ENCODE results near the gene STPG2.

The STPG2 gene

GRCh38 chr4:98126141-98126540, 17.1 kb downstream of the STPG2 start:
- CTCF ChIA-PET, result no interaction called here
- DNase-seq (ENCODE audit: extremely low spot score), result no peak
- TF ChIP-seq CTCF (IDR thresholded peaks at IDR 0.05; ENCODE audit: control extremely low read depth, extremely low read depth, low read depth, missing control alignments), result no peak
- POLR2A ChIA-PET, result no interaction called here

- CTCF ChIA-PET, result no interaction called here
- POLR2A ChIA-PET, result no interaction called here
- no peak for TF ChIP-seq CTCF (IDR thresholded peaks at IDR 0.05; ENCODE audit: control extremely low read depth, extremely low read depth, low read depth, missing control alignments)
- no peak for DNase-seq (ENCODE audit: extremely low spot score)
These were observed 17.7 kb downstream of the STPG2 start for GRCh38 chr4:98125585-98125984.

- CTCF ChIA-PET, result interaction anchor here (1.4 kb wide), 1 partner anchor 8 kb away, joined by 3 read pairs; no protein-coding TSS in a partner anchor
- TF ChIP-seq CTCF (IDR thresholded peaks at IDR 0.05; ENCODE audit: control extremely low read depth, extremely low read depth, low read depth, missing control alignments), result no peak
- POLR2A ChIA-PET, result no interaction called here
- DNase-seq (ENCODE audit: extremely low spot score), result no peak
These were observed 25.9 kb downstream of the STPG2 start for GRCh38 chr4:98117363-98117762.

GRCh38 chr4:98113012-98113411, 30.3 kb downstream of the STPG2 start:
- DNase-seq (ENCODE audit: extremely low spot score), result no peak
- ChIA-PET CTCF (interaction anchor here (1.5 kb wide), 1 partner anchor 11 kb away, joined by 7 read pairs; no protein-coding TSS in a partner anchor), POLR2A (no interaction called here)
- no peak for TF ChIP-seq CTCF (IDR thresholded peaks at IDR 0.05; ENCODE audit: control extremely low read depth, extremely low read depth, low read depth, missing control alignments)

- CTCF ChIA-PET, result no interaction called here
- TF ChIP-seq CTCF (IDR thresholded peaks at IDR 0.05; ENCODE audit: control extremely low read depth, extremely low read depth, low read depth, missing control alignments), result no peak
- POLR2A ChIA-PET, result no interaction called here
- no peak for DNase-seq (ENCODE audit: extremely low spot score)
These were observed 32.3 kb downstream of the STPG2 start for GRCh38 chr4:98110929-98111328.

GRCh38 chr4:98110214-98110613, 33.1 kb downstream of the STPG2 start:
- CTCF ChIA-PET, result interaction anchor here (1.2 to 1.4 kb wide), 2 partner anchors 8 to 12 kb away, joined by 3 to 4 read pairs; no protein-coding TSS in a partner anchor
- TF ChIP-seq CTCF (IDR thresholded peaks at IDR 0.05; ENCODE audit: control extremely low read depth, extremely low read depth, low read depth, missing control alignments), result no peak
- POLR2A ChIA-PET, result no interaction called here
- no peak for DNase-seq (ENCODE audit: extremely low spot score)

- ChIA-PET POLR2A (no interaction called here), CTCF (interaction anchor here (1.9 kb wide), 1 partner anchor 11 kb away, joined by 7 read pairs; no protein-coding TSS in a partner anchor)
- TF ChIP-seq CTCF (IDR thresholded peaks at IDR 0.05; ENCODE audit: control extremely low read depth, extremely low read depth, low read depth, missing control alignments), result no peak
- DNase-seq (ENCODE audit: extremely low spot score), result no peak
These were observed 40.6 kb downstream of the STPG2 start for GRCh38 chr4:98102660-98103059.

Measured in GM10248 (cell line).